SH-SY5Y (cell line): ENCODE measurements around the gene PRRC2A.

ENCODE experiments used
- GATA2 ChIP-seq: IDR thresholded peaks from 2 replicates; pipeline ENCODE4 v1.6.1; 2011; ENCODE audit warnings: mild to moderate bottlenecking, low read depth, low read length
- GATA3 ChIP-seq: IDR thresholded peaks from 2 replicates; pipeline ENCODE4 v1.6.1; 2011; ENCODE audit warnings: low read depth, mild to moderate bottlenecking, low read length, moderate library complexity

GRCh38 chr6:31614684-31615578 lies 5.6 kb upstream of the PRRC2A start, which contains the start of gene AIF1:
- TF ChIP-seq GATA3 (no peak), GATA2 (no peak)
